SHP77 (cell line): ENCODE results near the gene RAPGEF6.

Source experiments
- DNase-seq, 2 experiments: peaks; one replicate each; lab custom pipeline; 2025; lab: John Stamatoyannopoulos, UW

The RAPGEF6 gene

GRCh38 chr5:131541762-131542161, 93.3 kb downstream of the RAPGEF6 start:
- DNase-seq, result no peak

DNA sequence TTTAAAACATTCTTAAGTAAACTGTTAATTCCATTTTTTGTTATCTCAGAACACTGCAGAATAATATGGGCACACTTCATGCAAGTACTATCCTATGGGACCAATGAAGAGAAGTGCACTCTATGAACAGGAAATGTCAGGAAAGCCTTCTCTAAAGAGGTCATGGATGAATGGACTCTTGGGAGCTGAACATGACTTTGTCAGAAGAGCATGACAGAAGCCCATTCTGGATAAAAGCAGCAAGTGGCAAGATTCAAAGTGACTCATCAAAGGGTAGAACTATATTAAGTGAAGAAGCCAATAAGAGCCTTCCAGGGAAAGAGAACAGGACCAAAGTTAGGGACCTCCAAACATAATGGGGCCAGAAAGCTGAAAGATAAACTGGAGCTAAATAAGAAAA, 94.0 kb downstream of the RAPGEF6 start:
- no peak for DNase-seq

DNA sequence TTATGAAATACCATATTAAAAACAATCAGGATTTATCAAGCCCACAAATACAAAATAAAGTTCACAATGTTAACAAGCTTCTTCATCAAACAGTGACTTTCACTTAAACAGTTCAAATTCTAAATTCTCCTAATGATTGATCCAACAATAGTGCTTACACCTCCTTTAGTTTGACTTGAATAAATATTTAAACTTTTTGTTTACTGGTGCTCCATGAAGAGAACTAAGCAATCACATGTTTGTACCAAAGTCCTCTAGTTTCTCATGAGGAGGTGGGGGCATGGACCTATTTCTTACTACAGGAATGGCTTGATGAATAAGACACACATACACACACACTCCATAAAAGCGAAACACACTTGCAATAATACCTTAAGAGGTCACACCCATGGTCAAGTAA, 95.8 kb downstream of the RAPGEF6 start:
- DNase-seq, result no peak

DNA sequence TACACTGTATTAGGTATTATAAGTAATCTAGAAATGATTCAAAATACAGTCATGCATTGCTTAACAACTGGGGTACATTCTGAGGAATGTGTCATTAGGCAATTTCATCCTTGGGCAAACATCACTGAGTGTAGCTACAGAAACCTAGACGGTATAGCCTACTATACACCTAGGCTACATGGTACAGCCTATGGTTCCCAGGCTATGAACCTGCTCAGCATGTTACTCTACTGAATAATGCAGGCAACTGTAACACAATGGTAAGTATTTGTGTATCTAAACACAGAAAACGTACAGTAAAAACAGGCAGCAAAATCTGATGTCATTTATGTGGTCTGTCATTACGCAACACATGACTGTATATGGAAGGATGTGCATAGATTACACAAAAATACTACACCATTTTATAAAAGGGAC, 96.8 kb downstream of the RAPGEF6 start:
- DNase-seq, result no peak

DNA sequence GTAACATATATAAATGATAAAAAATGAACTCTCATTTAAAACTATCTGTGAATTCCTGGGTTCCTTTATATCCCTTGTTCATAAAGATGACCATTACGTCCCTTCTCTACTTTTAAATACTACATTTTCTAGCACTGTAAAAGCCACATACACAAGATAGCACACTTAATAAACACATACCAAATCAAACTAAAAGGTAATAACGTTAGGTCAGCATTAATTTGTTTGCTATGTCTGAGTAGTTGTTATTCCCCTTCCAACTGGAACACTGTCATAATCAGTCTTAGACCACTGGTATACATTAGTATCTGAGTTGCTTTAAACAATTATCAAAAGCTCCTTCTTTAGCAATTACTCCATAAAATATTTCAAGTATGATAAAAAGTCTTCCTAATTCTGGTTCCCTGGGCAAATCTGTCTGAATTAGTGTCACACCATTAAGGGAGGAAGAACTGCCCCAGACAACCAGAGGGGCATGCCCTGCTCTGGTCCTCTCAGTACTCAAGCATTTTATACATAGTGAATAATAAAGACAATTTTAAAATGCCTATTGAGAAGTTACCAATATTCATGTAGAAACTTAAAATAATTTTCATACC, 98.1 kb downstream of the RAPGEF6 start:
- no peak for DNase-seq

- peak; percentile 86 for DNase-seq
These were observed 98.7 kb downstream of the RAPGEF6 start for GRCh38 chr5:131536211-131536826.

- DNase-seq, result no peak
These were observed 100.1 kb downstream of the RAPGEF6 start for GRCh38 chr5:131534974-131535373.

- DNase-seq, result peak in 1 of 2 experiments; percentile 30
These were observed 101.2 kb downstream of the RAPGEF6 start for GRCh38 chr5:131533836-131534235.

DNA sequence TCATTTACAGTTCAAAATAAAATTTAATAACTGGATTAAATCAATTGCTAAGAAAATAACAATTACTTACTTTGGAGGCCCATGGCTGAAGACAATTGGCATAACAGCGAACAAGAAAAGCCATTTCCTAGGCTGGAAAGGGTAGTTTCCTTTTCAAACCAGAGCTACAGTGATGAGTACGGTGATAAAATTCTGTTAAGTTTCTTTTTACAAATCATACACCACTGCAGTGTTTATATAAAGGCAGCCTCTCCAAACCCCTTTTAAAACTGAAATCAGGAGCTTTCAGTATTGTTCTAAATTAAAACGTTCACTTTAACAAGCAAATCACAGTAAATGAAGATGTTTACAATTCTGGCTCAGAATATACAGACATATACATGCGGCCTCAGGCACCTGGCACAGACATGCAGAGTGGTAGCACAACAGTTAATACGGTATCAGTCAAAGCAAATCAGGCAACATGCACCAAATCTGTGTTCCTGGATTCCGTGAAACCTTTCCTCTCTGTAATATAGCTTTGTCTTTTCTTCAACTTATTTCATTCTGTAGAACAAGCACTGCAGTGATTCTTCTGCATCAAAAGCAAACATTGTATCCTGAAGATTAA, 102.9 kb downstream of the RAPGEF6 start:
- peak in 1 of 2 experiments; percentile 37 for DNase-seq

DNA sequence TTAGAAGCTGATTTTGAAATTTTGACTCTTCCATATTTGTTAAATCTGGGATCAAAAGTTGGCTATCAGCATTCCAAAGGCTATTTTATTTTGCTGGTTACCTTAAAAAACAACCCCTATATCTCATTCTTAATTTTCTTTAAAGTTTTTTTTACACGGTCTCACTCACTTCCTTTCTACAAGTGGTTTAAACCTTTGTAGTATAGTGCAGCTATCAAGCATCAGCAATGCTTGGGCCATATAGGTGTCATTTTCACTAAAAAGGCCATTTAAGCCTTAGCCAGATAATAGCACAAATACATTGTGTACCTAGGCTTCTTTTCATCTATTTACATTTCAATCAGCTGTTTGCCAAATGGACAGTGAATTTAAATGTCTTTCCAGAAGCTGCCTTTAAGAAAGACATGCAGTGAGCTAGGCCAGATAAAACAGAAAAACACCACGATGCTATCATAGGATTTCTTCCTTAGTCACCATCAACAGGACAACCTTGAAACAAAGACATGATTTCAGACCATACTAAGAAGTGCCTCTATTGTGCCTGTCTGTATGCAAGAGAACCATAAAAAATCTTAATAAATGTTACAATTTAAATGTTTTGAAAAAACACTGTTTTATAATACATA, 104.2 kb downstream of the RAPGEF6 start:
- no peak for DNase-seq

GRCh38 chr5:131528682-131529081, 106.3 kb downstream of the RAPGEF6 start:
- DNase-seq, result no peak

GRCh38 chr5:131525805-131526204, 109.2 kb downstream of the RAPGEF6 start:
- DNase-seq, result no peak

- no peak for DNase-seq
These were observed 110.6 kb downstream of the RAPGEF6 start for GRCh38 chr5:131524431-131524830.

DNA sequence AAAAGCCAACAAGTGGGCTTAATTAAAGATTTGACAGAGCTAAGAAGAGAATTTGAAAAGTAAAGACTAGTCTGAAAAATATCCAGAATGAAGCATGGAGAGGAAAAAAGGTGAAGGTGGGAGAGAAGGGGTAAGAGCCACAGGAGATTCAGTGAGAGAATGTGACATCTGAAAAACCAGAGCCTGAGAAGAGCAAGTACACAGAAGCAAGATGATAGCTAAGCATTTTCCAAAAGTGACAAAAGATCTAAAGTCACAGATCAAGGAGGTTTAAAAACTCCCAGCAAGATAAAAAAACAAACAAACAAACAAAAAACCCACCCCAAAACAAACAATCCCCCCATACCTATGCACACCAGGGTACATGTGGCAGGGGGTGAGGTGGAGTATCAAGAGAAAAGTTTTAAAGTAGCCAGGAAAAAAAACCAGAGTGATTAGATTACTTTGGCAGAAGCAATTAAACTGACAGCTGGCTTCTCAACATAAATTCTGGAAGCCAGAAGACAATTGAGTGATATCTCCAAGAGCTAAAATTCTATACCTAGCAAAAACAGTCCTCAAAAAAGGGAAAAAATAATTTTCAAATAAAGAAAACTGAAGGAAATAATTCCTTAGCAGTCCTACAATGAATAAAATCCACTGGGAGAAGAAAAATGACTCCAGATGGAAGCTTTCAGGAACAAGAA, 111.4 kb downstream of the RAPGEF6 start:
- no peak for DNase-seq

GRCh38 chr5:131521252-131521651, 113.8 kb downstream of the RAPGEF6 start:
- DNase-seq, result no peak

DNA sequence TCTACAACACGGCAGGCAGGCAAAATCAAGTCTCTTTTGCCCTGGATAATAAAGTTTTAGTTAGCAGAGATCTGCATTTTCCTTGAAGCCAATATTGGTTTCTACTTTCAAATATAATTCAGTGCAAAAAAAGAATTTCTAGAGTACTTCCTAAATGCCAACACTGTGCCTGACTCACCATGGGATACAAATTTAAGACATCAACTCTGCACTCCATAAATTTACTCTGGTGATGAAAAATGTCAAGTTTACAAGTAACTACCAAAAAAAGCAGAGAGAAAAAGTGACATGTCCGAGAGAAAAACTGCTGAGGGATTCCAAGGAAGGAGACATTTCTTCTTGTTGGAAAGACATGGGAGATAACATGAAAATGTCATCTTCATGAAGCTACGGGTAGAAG, 119.7 kb downstream of the RAPGEF6 start:
- DNase-seq, result no peak

DNA sequence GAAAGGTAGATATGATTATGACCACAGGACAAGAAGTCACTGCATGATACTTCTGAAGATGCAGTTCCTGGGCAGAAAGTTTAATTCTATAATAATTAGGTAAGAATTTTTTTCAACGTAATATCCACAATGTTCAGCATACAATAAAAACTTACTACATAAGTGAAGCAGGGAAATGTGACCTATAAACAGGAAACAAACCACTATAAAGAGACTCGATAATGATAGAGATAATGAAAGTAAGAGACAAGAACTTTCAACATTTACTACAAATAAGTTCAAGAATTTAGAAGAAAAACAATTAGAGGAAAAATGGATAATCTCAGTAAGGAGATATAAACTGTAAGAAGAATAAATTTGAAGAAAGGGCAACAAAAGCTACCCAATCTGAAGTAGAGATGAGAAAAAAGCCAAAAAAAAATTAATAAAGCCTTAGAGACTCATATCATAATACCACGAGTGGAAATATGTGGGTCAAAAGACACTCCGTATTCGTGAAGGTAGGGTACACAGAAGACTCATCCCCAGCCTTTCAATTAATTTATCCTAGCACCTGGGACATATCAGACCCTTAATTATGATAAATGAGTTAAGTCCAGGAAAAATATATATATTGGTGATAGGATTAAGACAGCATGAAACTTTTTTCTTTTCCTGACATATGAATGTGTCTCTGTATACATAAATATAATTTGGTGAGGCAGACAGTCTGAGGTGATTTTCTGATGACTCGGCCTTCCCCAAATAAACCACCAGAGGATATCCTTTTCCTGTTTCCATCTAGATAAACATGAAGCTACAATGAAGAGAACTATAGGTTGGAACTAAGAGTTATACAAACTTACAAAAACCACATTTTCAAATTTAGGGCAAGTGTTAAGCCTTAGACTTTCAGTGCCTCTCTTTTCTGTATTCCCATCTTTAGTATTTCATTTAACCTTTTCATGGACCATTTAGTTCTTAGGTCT, 120.4 kb downstream of the RAPGEF6 start:
- DNase-seq, result no peak

DNA sequence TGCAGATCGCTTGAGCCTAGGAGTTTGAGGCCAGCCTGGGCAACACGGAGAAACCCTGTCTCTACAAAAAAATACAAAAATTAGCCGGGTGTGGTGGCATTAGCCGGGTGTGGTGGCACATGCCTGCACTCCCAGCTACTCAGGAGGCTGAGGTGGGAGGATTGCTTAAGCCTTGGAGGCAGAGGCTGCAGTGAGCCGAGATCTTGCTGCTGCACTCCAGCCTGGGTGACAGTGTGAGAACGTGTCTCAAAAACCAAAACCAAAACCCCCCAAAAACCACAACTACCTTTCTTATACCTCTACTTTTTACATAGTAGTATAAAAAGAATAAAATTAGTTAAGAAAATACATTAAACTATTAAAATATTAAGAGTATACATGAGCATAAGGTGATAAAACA, 121.2 kb downstream of the RAPGEF6 start:
- DNase-seq, result no peak

DNA sequence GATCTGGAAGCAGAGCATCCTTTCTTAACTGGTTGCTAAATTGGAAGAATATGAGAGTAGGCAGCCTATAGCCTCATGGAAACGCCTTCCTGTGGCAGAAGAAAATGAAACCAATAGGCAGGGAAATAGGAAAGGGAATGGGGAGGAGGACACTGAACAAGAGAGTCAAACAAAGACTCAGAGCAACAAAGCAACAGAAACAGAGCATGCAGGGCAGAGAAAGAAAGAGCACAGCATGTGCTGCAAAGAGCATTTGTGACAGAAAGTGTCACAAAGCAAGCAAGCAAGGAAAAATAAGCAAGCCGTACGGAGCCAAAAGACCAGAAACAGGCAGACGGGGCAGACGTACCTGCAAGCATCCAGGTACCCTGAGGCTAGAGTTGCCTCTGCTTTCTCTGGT, 123.1 kb downstream of the RAPGEF6 start:
- no peak for DNase-seq

DNA sequence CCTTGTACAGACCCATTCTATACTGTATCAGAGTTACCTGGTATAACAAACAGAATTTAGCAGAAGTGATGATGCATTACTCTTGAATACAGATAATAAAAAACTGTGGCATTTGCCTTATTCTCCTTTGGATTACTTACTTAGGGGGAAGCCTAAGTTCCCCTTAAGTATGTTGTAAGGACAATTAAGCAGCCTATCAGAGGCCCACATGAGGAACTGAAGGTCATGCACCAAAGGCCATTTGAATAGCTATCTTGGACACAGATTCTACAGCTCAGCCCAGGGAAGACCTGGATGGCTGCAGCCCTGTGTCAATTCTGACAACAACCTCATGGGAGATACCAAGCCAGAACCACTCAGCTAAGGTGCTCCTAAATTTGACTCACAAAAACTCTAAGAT, 125.2 kb downstream of the RAPGEF6 start:
- no peak for DNase-seq

DNA sequence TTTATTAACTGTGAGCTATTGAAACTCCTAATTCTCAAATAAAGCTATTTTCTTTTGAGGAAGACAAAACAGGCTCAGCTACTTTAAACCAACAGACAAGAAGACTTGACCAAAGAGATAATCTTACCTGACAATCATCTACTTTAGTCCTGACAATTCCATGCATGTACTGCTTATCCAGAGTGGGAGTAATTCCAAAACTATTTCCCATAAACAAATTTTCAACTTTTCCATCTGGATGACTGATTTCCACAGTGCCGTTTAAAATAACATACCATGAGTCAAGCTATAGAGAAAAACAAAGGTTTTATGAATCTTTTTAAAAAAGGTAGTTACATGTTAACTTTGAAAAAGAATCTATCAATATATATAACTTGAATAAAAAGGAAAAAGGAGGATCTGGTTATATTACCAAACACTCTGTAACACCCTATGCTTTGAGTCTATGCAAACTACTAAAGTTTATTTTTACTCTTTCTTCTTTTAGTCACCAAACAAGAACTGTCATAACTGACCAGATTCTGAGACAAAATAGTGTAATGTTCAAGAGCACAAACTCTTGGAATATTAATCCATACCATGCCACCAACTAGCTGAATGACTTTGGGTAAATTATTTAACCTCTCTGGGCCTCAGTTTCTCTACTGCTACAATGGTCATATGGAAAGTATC, 129.7 kb downstream of the RAPGEF6 start:
- no peak for DNase-seq
